ENCODE results near the gene ST8SIA6. TPM values are rescaled to one million over a fixed set of nuclear protein-coding genes. Genes with fewer than 3 reads are reported as not detected.

The ST8SIA6 gene
- total and polyA plus RNA-seq, 2 of the 8 experiments (the other 6 are each of a cell fraction or from before 2014, with no cell fraction given), result 0.70 to 1.1 TPM

GRCh38 chr10:17292375-17292774 is 162.0 kb downstream of the ST8SIA6 start (continued):
- TF ChIP-seq ATF2 (IDR thresholded peaks at IDR 0.05; ENCODE audit: low read length) (no peak), TBP (IDR thresholded peaks at IDR 0.05; ENCODE audit: low read depth, low read length) (no peak), FOSL1 (IDR thresholded peaks at IDR 0.05; ENCODE audit: insufficient read depth, low read depth, low read length) (no peak), RFX5 (IDR thresholded peaks at IDR 0.05; ENCODE audit: borderline replicate concordance, low read depth, low read length) (no peak)

All from H1 (cell line).